Hepatocyte (in vitro differentiated cells): ENCODE results near the gene PTCH2.
A peak's percentile ranks its signal among the peaks of the same experiment; 100 is the strongest.

ENCODE experiments used
- CTCF ChIP-seq: fragments of 200-600 bp; sonication (generic); IDR thresholded peaks from 2 replicates; pipeline ENCODE4 v1.5.1; 2016; ENCODE audit warnings: antibody characterized with exemption, mild to moderate bottlenecking; ENCODE audit not compliant: poor library complexity
- EZH2 ChIP-seq: fragments of 200-600 bp; sonication (generic); IDR thresholded peaks from 2 replicates; pipeline ENCODE4 v1.6.1; 2016; ENCODE audit warnings: antibody characterized with exemption, mild to moderate bottlenecking, borderline replicate concordance

- TF ChIP-seq CTCF (peak; percentile 89), EZH2 (no peak)
Measured at GRCh38 chr1:44799770-44800584, 43.1 kb downstream of the PTCH2 start, which contains the start of gene PLK3.
